ENCODE data around the gene RCCD1. TPM values are rescaled to one million over a fixed set of nuclear protein-coding genes. Genes with fewer than 3 reads are reported as not detected.

Gene RCCD1
- total and polyA plus RNA-seq, 4 donors: 4.4 to 11.5 (median 6.7) TPM

DNA sequence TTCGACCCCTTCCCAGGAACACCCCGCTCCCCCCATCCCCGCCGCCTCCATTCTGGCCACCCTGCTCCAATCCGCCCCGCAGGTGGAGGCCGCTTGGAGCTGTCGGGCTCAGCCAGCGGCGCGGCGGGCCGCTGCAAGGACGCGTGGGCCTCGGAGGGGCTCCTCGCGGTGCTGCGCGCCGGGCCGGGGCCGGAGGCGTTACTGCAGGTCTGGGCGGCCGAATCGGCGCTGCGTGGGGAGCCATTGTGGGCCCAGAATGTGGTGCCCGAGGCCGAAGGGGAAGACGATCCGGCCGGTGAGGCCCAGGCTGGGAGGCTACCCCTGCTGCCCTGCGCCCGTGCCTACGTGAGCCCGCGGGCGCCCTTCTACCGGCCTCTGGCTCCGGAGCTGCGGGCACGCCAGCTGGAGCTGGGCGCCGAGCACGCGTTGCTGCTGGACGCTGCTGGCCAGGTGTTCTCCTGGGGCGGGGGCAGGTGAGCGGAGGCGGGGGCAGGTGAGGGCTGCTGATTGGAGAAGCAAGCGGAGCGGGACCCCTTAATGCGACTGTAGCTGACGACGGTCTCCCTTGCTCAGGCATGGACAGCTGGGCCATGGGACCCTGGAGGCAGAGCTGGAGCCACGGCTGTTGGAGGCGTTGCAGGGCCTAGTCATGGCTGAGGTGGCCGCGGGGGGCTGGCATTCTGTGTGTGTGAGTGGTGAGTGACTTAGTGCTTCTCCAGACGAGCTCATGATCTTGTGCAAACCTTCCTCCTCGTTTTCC, 2.5 kb downstream of the RCCD1 start:
- ATAC-seq (ENCODE audit: insufficient read depth, low FRiP score) (no peak), DNase-seq (peak; percentile 34 to 42 (median 41))
- Histone ChIP-seq H3K9me3 (ENCODE audit: control insufficient read depth in 4 of 4, insufficient read depth in 3 of 4, low read length in 3 of 4) (no peaks in the 10 kb centered on the region), H3K4me1 (ENCODE audit: control insufficient read depth in 5 of 5, insufficient read depth in 5 of 5, low read length in 5 of 5) (peaks cover 0 to 19% (median 9%) of the 10 kb centered on the region in 5 donors), H3K9ac (ENCODE audit: insufficient read depth in 1 of 2, low read length in 2 of 2) (peak overlapping the region; percentile 49 to 55), H3K36me3 (ENCODE audit: control insufficient read depth in 4 of 4, insufficient read depth in 4 of 4, low read length in 4 of 4) (peaks cover 1 to 25% (median 17%) of the 10 kb centered on the region in 4 donors), H3K27ac (ENCODE audit: low read depth in 1 of 2, low read length in 1 of 2) (no peak overlapping the region), H3K27me3 (ENCODE audit: control insufficient read depth in 3 of 3, insufficient read depth in 3 of 3, low read length in 2 of 3) (no peaks in the 10 kb centered on the region), H3K4me3 (peak overlapping the region; percentile 46)
- TF ChIP-seq, protein P1, sequence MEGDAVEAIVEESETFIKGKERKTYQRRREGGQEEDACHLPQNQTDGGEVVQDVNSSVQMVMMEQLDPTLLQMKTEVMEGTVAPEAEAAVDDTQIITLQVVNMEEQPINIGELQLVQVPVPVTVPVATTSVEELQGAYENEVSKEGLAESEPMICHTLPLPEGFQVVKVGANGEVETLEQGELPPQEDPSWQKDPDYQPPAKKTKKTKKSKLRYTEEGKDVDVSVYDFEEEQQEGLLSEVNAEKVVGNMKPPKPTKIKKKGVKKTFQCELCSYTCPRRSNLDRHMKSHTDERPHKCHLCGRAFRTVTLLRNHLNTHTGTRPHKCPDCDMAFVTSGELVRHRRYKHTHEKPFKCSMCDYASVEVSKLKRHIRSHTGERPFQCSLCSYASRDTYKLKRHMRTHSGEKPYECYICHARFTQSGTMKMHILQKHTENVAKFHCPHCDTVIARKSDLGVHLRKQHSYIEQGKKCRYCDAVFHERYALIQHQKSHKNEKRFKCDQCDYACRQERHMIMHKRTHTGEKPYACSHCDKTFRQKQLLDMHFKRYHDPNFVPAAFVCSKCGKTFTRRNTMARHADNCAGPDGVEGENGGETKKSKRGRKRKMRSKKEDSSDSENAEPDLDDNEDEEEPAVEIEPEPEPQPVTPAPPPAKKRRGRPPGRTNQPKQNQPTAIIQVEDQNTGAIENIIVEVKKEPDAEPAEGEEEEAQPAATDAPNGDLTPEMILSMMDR (IDR thresholded peaks at IDR 0.05; ENCODE audit: control extremely low read depth, extremely low read depth): no peak
- WGBS, 2 donors: 33 to 52% methylated on average over 61 to 63 of the region's 63 CpGs

DNA sequence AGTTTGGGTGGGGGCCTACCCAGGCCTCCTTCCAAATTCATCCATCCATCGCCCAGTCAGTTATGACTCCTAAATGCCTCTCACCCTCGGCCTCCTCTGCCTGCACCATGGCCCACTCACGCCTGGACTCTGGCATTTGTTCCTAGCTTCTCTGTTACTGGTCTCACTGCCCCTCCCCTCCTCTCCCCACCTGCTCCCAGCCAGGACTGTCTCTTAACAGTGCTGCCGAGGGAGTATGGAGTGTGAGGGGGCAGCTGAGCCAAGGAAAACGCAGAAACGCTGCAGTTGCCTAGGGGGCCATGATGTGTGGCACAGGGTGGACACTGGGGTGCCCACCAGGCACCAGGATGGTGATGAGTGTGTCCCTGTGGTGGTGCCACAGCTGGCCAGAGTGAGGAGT, 3.1 kb downstream of the RCCD1 start:
- TF ChIP-seq, protein P1 (IDR thresholded peaks at IDR 0.05; ENCODE audit: control extremely low read depth, extremely low read depth): no peak
- ATAC-seq (ENCODE audit: insufficient read depth, low FRiP score) (no peak), DNase-seq (no peak)
- no peaks in the 10 kb centered on the region for H3K9me3 ChIP-seq (ENCODE audit: control insufficient read depth in 4 of 4, insufficient read depth in 3 of 4, low read length in 3 of 4)
- H3K4me3 ChIP-seq: no peak overlapping the region
- H3K4me1 ChIP-seq (ENCODE audit: control insufficient read depth in 5 of 5, insufficient read depth in 5 of 5, low read length in 5 of 5): peaks cover 0 to 19% (median 9%) of the 10 kb centered on the region in 5 donors
- WGBS, 2 donors: 90 to 94% methylated on average over 6 of the region's 6 CpGs
- peak overlapping the region in 1 of 2 donors; percentile 49 for H3K9ac ChIP-seq (ENCODE audit: insufficient read depth in 1 of 2, low read length in 2 of 2)
- H3K36me3 ChIP-seq (ENCODE audit: control insufficient read depth in 4 of 4, insufficient read depth in 4 of 4, low read length in 4 of 4): peaks cover 4 to 23% (median 18%) of the 10 kb centered on the region in 4 donors
- no peaks in the 10 kb centered on the region for H3K27me3 ChIP-seq (ENCODE audit: control insufficient read depth in 3 of 3, insufficient read depth in 3 of 3, low read length in 2 of 3)
- H3K27ac ChIP-seq (ENCODE audit: low read depth in 1 of 2, low read length in 1 of 2): no peak overlapping the region

DNA sequence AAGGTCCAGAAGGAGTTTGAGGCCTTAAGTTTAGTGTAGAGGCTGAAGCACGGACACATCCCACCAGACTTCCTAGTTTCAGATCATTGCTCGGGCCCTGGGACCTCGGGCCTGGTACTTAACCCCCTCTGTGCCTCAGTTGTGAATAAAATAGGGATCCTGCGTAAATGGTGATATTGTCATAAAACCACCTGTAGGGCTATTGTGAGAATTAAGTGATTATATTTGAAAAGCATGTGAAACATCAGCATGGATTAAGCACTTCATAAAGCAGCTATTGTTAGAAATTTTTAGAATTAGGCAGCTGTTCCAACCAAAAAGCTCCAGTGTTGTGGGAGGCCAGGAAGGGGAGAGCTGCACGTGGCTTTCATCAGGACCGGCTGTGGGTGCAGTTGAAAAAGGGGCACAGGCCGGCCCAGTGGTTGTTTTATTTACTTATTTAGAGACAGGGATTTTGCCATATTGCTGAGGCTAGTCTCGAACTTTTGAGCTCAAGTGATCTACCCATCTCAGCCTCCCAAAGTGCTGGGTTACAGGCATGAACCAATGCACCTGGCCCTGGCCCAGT, 4.4 kb downstream of the RCCD1 start:
- WGBS, 2 donors: 90 to 91% methylated on average over 8 of the region's 8 CpGs
- Histone ChIP-seq H3K36me3 (ENCODE audit: control insufficient read depth in 4 of 4, insufficient read depth in 4 of 4, low read length in 4 of 4) (peaks cover 4 to 18% (median 13%) of the 10 kb centered on the region in 4 donors), H3K27ac (ENCODE audit: low read depth in 1 of 2, low read length in 1 of 2) (no peak overlapping the region), H3K9ac (ENCODE audit: insufficient read depth in 1 of 2, low read length in 2 of 2) (no peak overlapping the region), H3K4me1 (ENCODE audit: control insufficient read depth in 5 of 5, insufficient read depth in 5 of 5, low read length in 5 of 5) (peaks cover 0 to 19% (median 9%) of the 10 kb centered on the region in 5 donors), H3K9me3 (ENCODE audit: control insufficient read depth in 4 of 4, insufficient read depth in 3 of 4, low read length in 3 of 4) (no peaks in the 10 kb centered on the region), H3K27me3 (ENCODE audit: control insufficient read depth in 3 of 3, insufficient read depth in 3 of 3, low read length in 2 of 3) (no peaks in the 10 kb centered on the region), H3K4me3 (no peak overlapping the region)
- TF ChIP-seq, protein P1 (IDR thresholded peaks at IDR 0.05; ENCODE audit: control extremely low read depth, extremely low read depth): no peak
- ATAC-seq (ENCODE audit: insufficient read depth, low FRiP score) (no peak), DNase-seq (no peak)

All from lung (tissue), 12 donors.